NB4 (cell line): ENCODE results near the gene MAP3K1.
A peak's percentile ranks its signal among the peaks of the same experiment; 100 is the strongest.
"Not testable (repeated sequence)": the region's sequence is repeated elsewhere in the genome, so short reads cannot be mapped to it uniquely, and the experiment has no call there.

Experiments
- DNase-seq: peaks from one replicate; pipeline ENCODE4 v3.0.0; 2010; ENCODE audit warnings: low read depth
- H3K4me3 ChIP-seq: one replicate; pipeline ENCODE4 v1.5.1; 2011; ENCODE audit warnings: mild to moderate bottlenecking, low read depth, low read length, moderate library complexity
- MYC ChIP-seq: IDR thresholded peaks from 2 replicates; pipeline ENCODE4 v1.6.1; 2011; ENCODE audit warnings: low read depth, low read length
- POLR2A ChIP-seq: IDR thresholded peaks from 2 replicates; pipeline ENCODE4 v1.6.1; 2011; ENCODE audit warnings: mild to moderate bottlenecking; ENCODE audit not compliant: insufficient read length; ENCODE audit errors: extremely low read depth
- TF ChIP-seq, protein P1 (sequence below): IDR thresholded peaks from 2 replicates; pipeline ENCODE4 v1.6.1; 2011; ENCODE audit warnings: low read depth, low read length
- TF ChIP-seq, protein P2 (sequence below): IDR thresholded peaks from one replicate; pipeline ENCODE4 v1.5.1; 2012; ENCODE audit warnings: low read depth, low read length

Gene MAP3K1

DNA sequence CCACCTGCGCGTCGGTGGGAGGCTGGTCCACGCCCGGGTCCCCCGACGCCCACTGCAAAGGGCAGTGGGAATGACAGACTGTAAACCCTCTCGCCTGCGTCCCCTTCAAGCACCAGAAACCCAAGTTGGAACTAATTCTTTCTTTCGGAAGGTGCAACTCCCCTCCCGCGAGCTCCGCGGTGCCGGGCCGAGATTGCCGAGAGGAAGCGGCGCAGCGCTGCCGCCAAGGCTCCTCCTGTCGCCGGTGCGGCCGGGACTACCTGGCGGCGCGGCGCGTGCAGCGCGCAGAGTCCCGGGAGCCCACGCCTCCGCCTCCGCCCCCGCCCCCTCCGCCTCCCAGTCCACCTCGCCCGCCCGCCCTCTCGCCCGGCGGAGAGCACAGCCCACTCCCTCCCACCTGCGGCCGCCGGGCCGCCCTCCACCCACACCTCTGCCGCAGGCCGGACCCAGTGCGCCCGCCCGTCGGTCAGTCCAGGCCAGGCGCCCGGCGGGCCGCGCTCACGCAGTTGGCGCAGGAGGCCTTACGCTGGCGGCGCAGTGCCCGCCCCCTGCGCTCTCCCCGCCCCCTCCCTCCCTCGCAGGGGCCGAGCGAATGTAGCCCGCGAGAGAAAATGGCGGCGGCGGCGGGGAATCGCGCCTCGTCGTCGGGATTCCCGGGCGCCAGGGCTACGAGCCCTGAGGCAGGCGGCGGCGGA lies at the start of gene MAP3K1:
Gene MAP3K1, plus strand, starts transcription at position 587 of the 695 bp plus-strand sequence. Its CDS starts 25 bp downstream, at position 612.
- peak; percentile 87 for DNase-seq
- TF ChIP-seq POLR2A, result peak; percentile 54
- TF ChIP-seq, protein P1, sequence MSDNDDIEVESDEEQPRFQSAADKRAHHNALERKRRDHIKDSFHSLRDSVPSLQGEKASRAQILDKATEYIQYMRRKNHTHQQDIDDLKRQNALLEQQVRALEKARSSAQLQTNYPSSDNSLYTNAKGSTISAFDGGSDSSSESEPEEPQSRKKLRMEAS, result no peak; the same call in 1 of the 2 replicates
- TF ChIP-seq, protein P2, sequence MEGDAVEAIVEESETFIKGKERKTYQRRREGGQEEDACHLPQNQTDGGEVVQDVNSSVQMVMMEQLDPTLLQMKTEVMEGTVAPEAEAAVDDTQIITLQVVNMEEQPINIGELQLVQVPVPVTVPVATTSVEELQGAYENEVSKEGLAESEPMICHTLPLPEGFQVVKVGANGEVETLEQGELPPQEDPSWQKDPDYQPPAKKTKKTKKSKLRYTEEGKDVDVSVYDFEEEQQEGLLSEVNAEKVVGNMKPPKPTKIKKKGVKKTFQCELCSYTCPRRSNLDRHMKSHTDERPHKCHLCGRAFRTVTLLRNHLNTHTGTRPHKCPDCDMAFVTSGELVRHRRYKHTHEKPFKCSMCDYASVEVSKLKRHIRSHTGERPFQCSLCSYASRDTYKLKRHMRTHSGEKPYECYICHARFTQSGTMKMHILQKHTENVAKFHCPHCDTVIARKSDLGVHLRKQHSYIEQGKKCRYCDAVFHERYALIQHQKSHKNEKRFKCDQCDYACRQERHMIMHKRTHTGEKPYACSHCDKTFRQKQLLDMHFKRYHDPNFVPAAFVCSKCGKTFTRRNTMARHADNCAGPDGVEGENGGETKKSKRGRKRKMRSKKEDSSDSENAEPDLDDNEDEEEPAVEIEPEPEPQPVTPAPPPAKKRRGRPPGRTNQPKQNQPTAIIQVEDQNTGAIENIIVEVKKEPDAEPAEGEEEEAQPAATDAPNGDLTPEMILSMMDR, result no peak
- no peak for TF ChIP-seq MYC
- peak within 1 kb of the TSS; percentile 85 for H3K4me3 ChIP-seq

DNA sequence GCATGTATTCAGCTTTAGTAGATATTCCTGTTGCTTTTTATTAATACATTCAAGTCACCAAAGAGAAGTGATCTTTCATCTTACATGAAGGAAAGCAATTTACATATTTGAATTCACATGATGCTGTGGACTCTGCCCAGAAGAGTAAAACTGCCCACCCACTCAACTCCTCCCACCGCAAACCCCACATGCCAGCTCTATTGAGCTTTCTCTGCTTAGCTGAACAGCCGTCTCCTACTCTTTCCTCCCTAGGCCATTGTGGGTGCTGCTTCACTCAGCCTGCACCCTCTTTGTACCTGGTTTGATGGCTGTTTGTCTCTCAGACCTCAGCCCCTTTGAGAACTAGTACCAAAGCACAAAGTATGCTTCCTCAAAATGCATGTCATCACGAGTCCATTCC lies 48.4 kb upstream of the MAP3K1 start:
- no peak for DNase-seq
- H3K4me3 ChIP-seq, result no peak overlapping the region
- TF ChIP-seq POLR2A (no peak), MYC (no peak)
- TF ChIP-seq, protein P1, result no peak
- TF ChIP-seq, protein P2, result no peak

DNA sequence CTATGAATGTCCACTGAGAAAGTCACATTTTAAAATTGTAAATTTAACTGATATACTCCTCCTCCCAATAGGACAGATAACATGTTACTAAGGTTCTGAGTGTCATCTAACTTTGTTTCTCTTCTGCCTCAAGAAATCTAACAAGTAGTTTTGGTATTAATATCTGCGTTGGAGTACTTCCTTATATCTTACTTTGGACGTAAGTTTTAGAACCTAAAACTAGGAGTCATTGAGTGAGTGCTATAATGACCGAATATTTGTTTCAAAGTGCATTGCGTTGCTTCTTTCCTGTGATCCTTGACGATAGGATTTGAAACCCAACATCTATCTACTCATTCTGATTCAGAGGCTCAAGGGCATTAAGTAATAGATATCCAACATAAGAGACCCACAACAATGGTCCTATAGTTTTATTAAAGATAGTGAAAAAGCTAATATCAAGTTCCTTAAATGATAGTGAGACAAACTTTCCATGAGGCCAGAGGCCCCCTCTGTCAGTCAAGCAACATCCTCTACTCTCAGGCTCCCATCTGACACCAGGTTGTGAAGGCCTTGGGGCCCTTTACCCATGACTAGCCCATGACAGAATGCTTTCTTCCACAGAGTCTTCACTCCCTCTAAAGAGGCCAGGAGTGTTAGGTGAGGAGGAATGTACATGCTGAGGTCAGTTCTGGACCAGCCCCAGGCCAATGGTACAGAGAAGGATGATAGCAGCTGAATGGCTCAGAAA lies 45.3 kb upstream of the MAP3K1 start:
- H3K4me3 ChIP-seq, result no peak overlapping the region
- no peak for DNase-seq
- TF ChIP-seq POLR2A (no peak), MYC (no peak)
- TF ChIP-seq, protein P2, result no peak
- TF ChIP-seq, protein P1, result no peak

DNA sequence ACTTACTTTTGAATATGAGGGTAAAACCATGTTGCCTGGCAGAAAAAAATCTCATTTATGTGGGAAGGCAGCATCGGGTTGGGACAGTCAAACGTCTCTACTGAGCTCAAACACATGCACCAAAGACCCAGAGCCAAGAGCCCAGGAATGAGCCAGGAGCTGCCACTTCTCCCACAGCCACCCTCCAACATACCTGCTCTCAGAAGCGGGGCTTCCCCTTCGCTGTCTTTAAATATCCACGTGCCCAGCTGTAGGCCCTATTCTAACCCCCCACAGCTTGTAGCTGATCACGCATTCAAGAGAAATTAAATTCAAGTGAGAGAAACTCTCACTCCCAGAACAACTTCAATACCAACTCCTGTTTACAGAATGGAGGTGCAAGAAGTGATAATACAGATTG lies 42.6 kb upstream of the MAP3K1 start:
- DNase-seq, result no peak
- TF ChIP-seq, protein P1, result no peak
- TF ChIP-seq MYC (no peak), POLR2A (no peak)
- TF ChIP-seq, protein P2, result no peak
- no peak overlapping the region for H3K4me3 ChIP-seq

DNA sequence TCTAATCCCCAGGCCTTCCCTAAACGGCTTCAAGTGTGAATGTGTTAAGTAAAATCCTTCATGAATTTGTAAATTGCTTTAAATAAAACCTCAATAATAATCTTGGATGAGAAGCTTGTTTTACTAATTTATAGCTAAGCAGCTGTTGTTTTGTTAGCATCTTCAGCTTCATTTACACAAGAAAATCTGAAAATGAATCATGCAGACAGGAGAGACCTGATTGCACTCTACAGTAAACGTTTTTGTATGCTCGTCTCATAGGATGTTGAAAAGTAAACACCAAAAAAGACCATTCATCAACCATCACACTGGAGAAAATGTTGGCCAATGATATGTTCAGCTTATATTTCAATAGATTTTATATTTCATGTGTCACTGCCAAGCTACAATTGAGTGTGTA lies 40.4 kb upstream of the MAP3K1 start:
- TF ChIP-seq, protein P1, result no peak
- TF ChIP-seq MYC (no peak), POLR2A (no peak)
- TF ChIP-seq, protein P2, result no peak
- DNase-seq, result no peak
- H3K4me3 ChIP-seq, result no peak overlapping the region

DNA sequence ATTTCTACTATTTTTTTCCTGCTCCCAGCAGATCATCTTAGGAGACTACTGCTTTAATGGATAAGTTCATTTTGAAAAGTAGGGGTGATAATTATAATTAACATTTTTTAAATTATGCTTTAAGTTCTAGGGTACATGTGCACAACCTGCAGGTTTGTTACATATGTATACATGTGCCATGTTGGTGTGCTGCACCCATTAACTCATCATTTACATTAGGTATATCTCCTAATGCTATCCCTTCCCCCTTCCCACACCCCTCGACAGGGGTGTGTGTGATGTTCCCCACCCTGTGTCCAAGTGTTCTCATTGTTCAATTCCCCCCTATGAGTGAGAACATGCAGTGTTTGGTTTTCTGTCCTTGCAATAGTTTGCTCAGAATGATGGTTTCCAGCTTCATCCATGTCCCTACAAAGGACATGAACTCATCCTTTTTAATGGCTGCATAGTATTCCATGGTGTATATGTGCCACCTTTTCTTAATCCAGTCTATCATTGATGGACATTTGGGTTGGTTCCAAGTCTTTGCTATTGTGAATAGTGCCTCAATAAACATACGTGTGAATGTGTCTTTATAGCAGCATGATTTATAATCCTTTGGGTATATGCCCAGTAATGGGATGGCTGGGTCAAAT lies 39.0 kb upstream of the MAP3K1 start:
- not testable (repeated sequence) for H3K4me3 ChIP-seq, DNase-seq
